ENCODE results near the gene TMEM117.

The TMEM117 gene

DNA sequence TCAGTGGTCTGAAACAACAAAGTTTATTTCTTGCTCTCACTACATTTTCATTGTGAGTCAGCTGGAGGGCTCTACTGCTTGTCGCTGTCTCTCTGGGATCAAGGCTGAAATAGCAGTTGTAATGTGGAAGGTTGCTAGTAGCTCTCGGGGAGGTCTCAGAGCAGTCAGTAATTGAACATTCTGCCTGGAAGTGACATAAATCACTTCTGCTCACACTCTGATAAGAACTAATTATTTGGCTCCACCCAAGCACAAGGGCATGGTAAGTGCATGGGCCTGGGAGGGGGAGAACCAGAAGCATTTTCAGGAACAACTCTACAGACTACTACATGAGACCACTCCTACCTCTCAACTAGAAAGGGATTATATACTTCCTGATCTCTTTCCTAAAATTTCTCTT is 128.2 kb downstream of the TMEM117 start:
- no peak for DNase-seq (ENCODE audit: low read depth)

DNA sequence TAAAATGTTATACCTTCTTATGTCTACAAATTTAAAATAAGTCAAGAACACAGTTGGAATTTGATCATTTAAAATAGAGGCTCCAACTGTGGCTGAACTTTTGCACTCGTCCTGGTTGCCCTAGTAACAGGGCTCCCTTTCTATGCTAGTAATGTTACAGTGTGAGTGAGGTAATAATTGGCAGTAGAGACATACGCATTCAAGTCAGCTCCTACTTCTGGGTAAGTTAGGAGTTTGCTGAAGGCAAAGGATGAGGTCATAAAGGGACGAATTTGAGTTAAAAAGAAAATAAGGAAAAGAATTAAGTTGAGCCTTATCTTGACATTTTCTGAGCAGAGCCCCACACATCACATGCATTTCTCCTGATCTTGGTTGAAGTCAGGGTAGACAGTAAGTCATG is 129.1 kb downstream of the TMEM117 start:
- DNase-seq (ENCODE audit: low read depth): peak; percentile 21

DNA sequence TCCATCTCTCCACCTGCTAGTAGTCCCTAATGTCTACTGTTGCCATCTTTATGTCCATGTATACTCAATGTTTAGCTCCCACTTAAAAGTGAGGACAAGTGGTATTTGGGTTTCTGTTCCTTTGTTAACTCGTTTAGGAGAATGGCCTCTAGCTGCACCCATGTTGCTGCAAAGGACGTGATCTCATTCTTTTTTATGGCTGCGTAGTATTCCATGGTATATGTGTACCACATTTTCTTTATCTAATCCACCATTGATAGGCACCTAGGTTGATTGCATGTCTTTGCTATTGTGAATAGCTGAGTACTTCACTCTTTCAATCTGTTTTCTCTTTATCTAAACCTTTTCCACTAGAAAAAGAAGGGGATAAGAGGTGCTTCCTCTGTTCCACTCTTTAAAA is 130.0 kb downstream of the TMEM117 start:
- DNase-seq (ENCODE audit: low read depth): no peak

DNA sequence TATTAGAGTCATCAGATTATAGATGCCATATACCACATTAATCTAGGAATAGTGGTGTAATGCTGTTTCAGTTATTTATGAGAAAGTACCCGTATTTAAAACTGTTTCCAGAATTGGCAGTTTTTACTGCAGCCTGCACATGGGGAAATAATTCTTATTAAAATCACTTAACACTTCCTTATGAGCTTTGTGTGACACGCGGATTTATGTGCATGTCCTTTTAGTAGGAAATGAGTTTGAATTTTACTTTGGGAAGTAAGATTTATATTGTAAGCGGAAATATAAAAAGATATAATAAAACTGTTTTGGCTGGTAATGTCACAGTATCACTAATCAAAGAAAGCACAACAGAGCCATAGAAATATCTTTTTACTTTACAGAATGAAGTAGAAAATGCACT is 132.9 kb downstream of the TMEM117 start:
- no peak for DNase-seq (ENCODE audit: low read depth)

DNA sequence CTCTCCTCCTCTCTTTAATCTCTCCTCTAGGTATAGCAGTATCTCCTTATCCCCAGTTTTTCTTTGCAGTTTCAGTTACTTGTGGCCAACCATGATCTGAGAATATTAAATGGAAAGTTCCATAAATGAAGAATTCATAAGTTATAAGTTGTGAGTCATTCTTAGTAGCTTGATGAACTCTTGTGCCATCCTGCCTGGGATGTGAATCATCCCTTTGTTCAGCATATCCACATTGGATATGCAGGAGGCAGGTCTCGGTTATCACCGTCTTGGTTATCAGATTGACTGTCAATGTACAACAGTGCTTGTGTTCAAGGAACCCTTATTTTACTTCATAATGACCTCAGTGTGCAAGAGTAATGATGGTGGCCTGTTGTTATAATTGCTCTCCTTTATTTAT is 134.0 kb downstream of the TMEM117 start:
- DNase-seq (ENCODE audit: low read depth): peak; percentile 28

DNA sequence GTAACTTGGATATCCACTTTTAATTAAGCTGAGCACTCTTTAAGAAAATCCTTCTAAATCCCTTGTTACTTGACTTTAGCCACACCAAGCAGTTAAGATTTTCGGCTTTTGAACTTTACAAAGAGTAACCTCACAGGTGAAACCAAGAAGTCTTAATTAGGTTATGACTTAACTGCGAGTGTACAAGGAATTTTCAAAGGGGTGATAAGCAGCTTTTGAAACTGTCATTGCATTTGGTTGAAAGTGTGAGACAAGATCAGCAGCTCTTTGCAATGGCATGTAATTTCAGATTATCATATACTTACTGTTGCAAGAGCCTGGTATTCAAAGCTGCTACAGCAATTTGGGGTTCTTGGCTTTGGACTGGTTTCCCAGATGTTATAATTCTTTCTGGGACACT is 137.5 kb downstream of the TMEM117 start:
- DNase-seq (ENCODE audit: low read depth): no peak

DNA sequence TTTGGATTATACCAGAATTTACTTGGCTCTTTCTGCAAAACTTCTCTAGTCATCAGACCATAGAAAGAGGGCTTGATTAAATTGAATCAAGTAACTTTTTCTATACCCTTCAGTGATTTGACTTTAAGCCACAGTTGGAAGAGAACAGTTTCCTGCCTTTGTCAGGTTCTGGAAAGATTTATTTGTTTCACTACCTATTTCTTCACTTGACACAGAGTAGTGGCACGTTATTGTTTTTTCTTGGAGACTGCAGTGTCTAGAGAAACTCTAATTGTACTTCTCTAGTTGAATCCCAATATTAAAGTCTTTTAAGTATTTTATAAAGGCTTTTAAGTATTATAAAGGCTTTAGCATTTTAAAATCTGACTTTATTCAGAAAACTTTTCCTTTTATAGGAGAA is 138.1 kb downstream of the TMEM117 start:
- DNase-seq (ENCODE audit: low read depth): no peak

DNA sequence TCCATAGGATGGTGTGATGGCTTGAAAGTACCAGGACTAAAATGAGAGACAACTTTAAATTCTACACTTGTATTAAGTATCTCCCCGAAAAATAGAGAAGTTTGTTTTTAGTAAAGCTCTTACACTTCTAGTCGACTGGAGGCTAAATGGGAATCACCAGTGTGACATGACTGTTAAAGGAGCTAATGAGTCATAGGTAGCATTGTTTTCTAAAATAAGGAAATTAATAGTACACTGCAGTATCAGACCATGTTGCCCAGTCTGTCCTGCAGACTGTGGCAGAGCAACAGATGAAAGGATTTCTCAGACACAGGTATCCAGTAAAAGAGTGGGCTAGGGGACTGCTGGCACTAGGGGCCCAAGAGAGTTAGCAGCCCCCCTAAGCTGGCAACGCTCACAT is 140.1 kb downstream of the TMEM117 start:
- no peak for DNase-seq (ENCODE audit: low read depth)

DNA sequence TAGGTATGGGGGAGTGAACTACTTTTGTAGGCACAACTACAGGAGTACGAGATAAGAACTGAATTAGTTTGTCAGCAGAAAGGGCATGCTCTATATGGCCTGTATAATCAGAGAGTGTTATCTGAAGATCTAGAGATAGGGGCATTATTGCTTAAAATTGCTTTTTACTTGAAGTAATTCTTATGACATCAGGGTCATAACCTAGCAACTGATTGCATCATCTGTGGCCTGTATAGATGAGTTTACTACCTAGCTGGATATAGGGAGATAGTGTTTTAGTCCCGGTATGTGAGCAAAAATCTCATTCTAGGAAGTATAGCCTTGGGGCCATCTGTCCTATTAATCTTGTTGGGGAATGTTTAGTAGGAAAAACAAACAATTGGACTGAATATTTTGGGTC is 142.7 kb downstream of the TMEM117 start:
- DNase-seq (ENCODE audit: low read depth): no peak

DNA sequence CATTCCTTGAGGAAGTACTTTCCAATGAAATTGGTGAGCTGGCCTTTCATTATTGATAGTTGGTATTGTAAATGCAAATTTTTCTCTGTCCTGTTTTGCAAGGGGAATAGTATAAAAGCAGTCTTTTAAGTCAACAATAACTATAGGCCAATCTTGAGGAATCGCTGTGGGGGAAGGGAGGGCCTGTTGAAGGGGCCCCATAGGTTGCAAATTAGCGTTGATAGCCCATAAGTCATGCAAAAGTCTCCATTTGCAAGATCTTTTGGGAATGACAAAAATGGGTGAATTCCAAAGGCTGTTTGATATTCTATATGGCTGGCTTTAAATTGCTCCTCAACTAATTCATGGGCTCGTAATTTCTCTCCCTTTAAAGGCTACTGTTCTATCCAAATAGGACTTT is 143.6 kb downstream of the TMEM117 start:
- DNase-seq (ENCODE audit: low read depth): no peak

DNA sequence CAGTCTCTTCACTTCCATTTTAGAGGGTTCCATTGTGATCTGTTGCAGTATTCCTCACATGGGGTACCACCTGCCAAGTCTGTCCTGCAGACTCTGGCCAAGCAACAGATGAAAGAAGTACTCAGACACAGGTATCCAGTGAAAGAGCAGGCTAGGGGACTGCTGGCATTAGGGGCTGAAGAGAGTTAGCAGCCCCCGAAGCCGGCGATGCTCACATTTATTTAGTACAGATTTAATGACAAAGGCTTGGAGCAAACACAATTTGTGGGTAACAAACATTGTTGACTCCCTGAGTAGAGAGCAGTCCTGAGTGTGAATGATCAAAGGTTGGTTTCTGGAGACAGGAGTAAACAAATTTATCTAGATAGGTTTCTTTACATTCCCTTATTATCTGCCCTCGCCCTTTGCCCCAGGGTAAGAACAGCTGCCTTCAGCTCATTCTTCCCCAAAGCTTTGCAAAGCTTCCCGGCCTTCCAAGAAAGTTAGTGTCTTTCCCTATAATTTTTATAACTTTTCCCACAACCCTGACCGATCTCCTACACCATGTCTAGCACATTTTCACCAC is 144.8 kb downstream of the TMEM117 start:
- no peak for DNase-seq (ENCODE audit: low read depth)

DNA sequence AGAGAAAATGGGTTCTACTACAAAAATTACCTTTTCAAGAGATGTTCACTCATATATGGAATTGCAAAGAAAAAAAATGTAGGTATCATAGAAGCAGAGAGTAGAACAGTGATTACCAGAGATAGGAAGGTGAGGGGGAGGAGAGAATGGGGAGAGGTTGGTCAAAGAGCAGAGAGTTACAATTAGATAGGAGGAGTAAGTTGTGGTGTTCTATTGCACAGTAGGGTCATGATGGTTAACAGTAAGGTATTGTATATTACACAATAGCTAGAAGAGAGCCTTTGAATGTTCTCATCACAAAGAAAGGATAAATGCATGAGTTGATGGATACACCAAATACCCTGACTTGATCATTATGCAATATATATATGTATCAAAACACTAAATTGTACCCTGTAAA is 145.8 kb downstream of the TMEM117 start:
- DNase-seq (ENCODE audit: low read depth): no peak

DNA sequence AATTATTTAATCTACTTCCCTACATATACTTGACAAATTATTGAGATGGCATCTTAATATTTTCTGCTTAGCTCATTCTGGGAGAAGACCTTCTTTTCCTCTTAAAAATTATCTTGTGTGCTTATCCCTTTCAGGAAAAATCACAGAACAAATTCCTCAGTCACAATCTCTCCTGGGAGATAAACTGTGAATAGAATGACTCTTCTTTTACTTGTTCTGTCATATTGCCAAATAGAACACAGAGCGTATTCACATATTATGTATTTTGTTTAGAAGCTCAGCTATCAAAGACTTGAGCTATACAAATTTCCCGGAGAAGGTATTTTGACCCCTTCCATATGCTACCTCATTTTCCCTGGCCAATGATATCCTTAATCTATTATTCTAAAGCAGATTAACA is 146.7 kb downstream of the TMEM117 start:
- no peak for DNase-seq (ENCODE audit: low read depth)

DNA sequence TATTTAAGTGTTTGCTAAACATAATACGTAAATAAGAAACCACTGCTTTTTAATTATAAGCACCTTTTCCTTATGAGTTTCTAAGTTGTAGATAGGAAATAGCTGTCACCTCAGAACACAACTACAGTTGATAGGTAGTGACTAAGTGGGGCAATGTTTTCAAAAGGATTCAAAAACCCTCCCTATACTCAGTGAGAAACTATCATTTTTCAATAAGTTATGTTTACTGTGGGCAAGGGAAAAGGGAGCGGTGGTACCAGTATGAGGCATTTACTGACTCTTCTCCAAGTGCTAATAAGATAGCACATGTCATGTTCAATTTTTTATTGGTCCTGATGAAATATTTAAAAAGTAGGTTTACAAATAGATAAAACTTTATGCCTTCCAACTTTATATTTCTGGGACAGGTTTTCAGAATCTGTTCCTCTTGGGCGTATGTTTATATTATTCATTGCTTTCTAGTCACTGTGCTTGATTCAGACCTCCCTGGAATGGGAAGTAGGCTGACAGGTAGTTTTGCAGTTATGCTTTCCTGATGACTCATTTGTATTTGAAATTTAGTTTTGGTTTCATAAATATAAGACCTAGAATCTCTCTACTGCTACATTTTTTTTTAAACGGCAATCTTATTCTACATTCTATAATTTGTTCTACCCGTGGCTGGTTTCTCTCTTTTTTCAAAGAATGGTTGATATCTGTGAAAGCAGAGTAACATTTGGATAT is 153.1 kb downstream of the TMEM117 start:
- no peak for DNase-seq (ENCODE audit: low read depth)

DNA sequence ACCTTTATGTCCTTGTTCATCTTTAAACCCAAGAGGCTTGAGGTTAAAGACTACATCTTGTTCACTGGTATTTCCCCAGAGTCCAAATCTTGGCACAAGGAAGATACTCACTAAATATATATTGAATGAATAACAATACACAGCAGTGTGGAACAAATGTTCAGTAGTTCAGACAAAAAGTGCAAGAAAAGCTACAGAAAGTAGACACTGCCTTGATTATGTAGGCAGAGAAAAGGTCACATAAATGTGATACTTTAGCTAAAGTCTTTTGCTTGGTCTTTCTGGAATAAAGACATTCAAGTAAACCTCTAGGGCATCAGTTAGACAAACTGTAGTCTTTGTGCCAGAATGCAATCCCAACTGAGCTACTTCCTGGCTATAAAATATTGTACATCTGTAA is 157.0 kb downstream of the TMEM117 start:
- no peak for DNase-seq (ENCODE audit: low read depth)

DNA sequence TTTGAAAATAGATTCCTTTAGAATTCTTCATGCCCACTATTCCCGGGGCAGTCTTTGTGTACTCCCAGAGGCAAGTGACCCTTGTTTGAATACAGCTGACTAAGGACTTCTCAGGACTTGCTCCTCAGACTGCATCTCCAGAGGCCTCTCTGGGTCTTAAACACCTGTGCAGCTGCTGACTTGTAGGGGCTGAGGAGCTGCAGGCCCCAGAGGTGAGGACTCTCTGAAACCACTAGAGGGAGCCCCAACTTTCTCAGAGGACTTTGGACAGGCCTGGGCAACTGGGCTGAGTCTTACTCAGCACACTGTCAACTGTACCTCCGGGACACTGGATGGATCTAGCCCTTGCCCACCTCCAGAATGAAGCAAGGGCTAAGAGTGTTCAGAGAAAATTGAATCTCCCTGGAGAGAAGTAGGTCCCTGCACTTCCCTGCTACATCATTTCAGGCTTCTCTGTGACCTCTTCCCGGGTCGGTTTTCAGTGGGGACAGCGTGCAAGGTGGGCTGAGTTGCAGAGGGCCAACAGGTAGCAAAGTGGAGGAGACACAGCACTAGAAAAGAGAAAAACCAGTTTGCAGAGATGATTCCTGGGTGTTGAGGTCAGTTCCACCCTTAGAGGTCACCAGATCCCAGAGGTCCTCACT is 164.6 kb downstream of the TMEM117 start:
- DNase-seq (ENCODE audit: low read depth): peak; percentile 22

DNA sequence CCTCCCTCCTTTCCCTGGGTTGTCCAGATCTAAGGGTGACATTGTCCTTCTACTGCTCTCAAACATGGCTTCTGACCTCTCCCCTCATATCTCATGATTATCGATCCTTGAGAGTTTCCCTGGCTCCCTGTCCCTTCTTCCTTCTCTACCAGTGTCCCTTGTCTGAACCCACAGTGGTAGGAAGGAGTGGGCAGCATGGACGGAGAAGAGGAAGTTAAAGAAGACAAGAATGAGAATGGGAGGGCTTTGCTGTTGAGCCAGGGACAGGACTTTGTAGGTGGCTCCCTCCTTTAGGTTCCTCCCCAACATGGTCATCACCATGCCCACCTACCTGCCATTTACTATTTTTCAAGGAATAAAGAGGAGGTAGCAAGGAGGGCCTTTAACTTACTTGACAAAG is 166.7 kb downstream of the TMEM117 start:
- DNase-seq (ENCODE audit: low read depth): no peak

DNA sequence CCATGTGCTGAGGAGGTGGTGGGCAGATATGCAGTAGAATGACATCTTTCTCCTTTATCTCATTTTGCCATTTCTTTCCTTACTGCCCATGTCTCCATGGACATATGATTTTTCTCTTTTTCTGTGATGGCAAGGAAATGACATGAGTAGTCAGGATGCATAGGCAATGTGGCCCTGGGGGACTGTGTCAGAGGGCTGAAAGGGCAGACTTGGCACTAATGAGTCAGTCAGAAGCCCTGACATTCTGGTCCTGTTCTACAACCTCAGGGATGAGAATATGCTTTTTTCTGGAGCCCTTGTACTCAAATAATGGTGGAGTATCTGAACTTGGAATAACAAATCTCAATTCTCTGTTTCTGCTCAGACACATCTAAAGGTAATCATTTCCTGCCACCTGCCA is 167.8 kb downstream of the TMEM117 start:
- no peak for DNase-seq (ENCODE audit: low read depth)

DNA sequence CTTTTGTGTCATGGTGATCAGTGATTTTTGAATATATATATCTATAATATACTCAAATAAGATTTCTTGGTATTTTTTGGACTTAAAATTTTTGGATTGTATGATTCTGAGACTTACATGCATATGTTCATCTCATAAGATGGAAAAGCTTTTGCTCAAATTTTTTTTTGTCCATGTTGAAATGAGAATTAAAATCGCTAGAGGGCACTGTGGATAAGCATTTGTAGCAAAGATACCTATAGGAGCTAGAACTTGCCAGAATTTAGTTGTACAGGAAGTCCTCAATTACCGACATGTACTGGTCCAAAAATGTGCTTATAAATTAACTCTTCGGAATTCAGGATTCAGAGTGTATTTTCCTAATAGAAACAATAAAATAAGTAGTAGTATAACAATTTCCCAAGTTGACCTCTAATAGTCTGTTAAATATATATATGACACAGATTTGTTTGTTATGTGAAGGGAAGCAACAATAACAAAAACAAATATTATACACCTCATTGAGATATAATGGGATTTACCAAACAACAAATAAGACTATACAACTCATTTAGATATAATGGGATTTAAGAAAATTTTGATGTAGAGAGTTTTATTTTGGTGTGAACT is 179.6 kb downstream of the TMEM117 start:
- DNase-seq (ENCODE audit: low read depth): peak; percentile 36

DNA sequence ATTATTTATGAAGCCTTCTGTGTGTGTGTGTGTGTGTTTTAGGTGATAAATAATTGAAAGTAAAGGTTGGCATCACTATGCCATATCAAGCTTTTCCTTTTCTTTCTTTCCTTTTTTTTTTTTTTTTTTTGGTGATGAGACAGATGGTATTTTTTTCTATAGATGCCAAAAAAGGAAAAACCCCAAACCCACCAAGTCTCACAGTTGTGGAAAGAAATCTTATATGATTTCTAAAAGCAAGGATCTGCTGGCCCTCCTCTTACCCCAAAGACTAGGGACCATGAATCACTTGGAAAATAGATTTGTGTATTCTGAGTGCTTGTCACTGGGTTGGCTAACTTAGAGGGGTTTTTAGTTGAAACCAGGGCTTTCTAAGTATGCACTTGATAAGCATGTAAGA is 181.3 kb downstream of the TMEM117 start:
- no peak for DNase-seq (ENCODE audit: low read depth)

DNA sequence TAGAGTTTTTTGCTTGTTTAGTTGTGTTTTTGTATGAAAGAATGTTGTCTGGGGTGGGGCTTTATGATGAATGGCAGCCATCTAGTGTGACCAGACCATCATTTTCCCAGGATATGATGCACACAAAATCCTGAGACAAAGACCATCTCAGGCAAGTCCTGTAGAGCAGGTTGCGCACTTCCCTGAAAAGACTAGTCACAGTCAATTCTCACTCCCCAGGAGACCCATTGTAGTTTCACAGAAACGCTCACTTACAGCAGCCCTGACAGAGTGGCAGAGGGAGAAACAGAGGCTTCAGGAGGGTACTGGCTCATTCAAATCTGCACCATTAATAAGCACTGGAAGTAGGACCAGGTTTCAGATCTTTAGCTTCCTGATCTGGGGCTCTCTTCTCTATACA is 183.2 kb downstream of the TMEM117 start:
- no peak for DNase-seq (ENCODE audit: low read depth)

DNA sequence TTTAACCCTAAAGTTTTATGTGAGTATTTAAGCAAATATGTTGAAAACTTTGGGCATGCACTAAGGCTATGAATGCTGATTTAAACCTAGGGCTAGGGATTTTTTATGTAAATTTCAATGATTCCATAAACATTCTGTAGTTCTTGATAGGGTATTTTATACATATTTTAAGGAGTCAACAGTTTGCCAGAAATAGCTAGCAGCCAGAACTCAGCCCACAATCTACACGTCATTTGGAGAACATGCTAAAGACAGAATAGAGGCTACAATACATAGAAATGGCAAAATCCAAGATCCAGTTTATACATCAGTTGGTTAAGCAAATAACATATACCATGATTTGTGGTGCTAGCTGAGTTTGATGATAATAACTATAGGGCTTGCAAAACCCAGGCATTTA is 184.7 kb downstream of the TMEM117 start:
- no peak for DNase-seq (ENCODE audit: low read depth)

DNA sequence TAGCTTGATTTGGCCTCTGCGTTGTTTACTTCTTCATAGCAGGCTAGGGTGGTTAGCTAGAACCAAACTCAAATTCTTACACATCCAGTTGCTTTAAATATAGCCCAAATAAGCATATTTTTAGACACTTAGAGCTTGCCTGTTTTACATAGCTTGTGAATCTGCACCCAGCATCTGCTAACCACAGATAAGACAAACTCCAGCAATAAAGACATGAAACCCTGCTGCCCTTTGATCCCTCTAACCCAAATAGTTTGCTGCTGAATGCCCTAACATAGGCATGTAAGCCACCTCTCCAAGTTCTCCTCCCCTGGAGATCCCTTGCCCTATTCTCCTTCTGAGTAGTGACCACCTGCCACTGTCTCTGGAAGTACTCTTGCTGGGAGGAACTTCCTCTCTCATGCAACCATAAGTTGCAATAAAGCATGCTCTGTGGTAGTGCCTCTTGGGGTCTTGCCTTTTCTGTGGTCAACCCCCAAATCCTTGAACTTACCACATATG is 185.6 kb downstream of the TMEM117 start:
- no peak for DNase-seq (ENCODE audit: low read depth)
